Erythroblast (primary cell): ENCODE data around the gene PHF3.

Experiments
- GATA1 ChIP-seq: IDR thresholded peaks from 2 replicates; pipeline ENCODE4 v1.6.1; 2011; ENCODE audit warnings: low read depth, mild to moderate bottlenecking, control low read depth, low read length, moderate library complexity
- POLR2A ChIP-seq: IDR thresholded peaks from 2 replicates; pipeline ENCODE4 v1.6.1; 2011; ENCODE audit warnings: mild to moderate bottlenecking, low read length

DNA sequence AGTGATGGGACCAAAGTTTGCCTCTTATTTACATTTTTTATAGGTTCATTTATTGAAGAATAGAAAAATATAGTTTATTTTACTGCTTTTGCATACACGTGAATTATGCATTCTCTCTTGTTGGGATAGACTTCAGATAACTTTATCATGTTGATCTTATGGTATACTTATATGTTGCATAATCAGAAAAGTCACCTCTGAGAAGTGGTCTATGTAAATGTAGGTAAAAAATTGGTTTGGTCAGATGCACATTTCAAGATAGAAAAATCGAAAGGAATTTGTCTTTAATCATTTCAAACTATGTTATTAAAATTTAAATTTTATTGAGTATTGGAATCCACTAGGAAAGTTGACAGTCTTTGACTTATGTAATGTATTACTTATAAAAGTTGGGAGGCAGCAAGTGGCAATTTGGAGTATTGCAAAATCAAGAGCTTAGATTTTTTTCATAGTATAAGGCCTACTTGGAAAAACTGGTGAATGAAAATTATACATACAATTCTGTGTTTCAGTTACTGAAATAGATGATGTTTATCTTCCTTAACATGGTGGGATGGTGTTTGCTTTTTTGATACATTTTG is 2.4 kb downstream of the PHF3 start:
- no peak for TF ChIP-seq POLR2A
- no peak for TF ChIP-seq GATA1
